ENCODE data around the gene IER5. TPM values are rescaled to one million over a fixed set of nuclear protein-coding genes. Genes with fewer than 3 reads are reported as not detected.

IER5 gene
- total RNA-seq, 1 donor: 12.3 TPM

DNA sequence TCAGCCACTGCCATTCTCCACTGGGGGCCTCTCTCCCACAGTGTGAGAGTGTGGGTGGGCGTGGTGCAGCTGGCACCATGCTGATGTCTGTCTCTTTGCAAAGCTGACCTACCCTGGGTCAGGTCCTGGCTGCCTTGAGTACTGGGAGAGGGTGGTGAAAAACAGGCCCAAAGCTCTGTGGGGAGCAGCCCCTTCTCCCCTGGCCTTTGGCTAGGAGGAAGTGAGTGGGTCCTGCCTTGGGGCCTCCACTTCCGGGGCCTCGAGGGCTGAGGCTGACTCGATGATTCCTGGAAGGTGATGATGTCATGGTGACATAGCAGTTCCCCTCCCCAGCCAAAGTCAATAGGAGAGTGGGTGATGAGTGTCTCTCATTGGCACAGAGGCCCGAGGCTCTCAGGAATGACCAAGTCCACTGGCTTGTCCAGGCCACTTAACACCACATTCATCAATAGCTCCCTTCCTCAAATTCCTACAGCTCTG, 53.0 kb downstream of the IER5 start:
- H3K4me3 ChIP-seq (ENCODE audit: low read depth, low read length): no peak overlapping the region
- peak; percentile 82 for DNase-seq (ENCODE audit: low read depth)
- TF ChIP-seq, protein P1, sequence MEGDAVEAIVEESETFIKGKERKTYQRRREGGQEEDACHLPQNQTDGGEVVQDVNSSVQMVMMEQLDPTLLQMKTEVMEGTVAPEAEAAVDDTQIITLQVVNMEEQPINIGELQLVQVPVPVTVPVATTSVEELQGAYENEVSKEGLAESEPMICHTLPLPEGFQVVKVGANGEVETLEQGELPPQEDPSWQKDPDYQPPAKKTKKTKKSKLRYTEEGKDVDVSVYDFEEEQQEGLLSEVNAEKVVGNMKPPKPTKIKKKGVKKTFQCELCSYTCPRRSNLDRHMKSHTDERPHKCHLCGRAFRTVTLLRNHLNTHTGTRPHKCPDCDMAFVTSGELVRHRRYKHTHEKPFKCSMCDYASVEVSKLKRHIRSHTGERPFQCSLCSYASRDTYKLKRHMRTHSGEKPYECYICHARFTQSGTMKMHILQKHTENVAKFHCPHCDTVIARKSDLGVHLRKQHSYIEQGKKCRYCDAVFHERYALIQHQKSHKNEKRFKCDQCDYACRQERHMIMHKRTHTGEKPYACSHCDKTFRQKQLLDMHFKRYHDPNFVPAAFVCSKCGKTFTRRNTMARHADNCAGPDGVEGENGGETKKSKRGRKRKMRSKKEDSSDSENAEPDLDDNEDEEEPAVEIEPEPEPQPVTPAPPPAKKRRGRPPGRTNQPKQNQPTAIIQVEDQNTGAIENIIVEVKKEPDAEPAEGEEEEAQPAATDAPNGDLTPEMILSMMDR (IDR thresholded peaks at IDR 0.05; ENCODE audit: insufficient read depth, low read length): no peak

Other genes starting within 250 kb of the IER5 start
- 9.7 and 10.6 TPM in 2 replicates for gene KIAA1614, start 175.8 kb upstream of the IER5 start, total RNA-seq (ENCODE audit: low replicate concordance)
- 21.2 and 28.3 TPM in 2 replicates for gene STX6, start 65.8 kb upstream of the IER5 start, total RNA-seq (ENCODE audit: low replicate concordance)
- 18.6 and 21.6 TPM in 2 replicates for gene MR1, start 54.7 kb upstream of the IER5 start, total RNA-seq (ENCODE audit: low replicate concordance)